Caco-2 (cell line): ENCODE measurements around the gene REPS1. TPM values are rescaled to one million over a fixed set of nuclear protein-coding genes. Genes with fewer than 3 reads are reported as not detected.

ENCODE experiments used
- BruUV-seq: library from RNA; stranded (reverse); fragments of 400-500 nt; replicated peaks from 2 replicates; lab custom pipeline; 2021; lab: Mats Ljungman, UMichigan
- CTCF ChIA-PET: fragments of 300-600 bp; sonication (Branson Sonifier 250); formaldehyde crosslinking; loops from one replicate; lab custom pipeline; 2022; ENCODE audit warnings: antibody characterized with exemption; lab: Charles Lee
- POLR2A ChIA-PET: fragments of 300-600 bp; sonication (Branson Sonifier 250); formaldehyde crosslinking; loops from one replicate; lab custom pipeline; 2022; ENCODE audit warnings: antibody characterized with exemption; lab: Charles Lee
- DNase-seq, 2 experiments: peaks; one replicate each; pipeline versions ENCODE4 v3.0.0 to v3.0.0-alpha.2; 2020 to 2022
- H3K27me3 ChIP-seq: replicated peaks from 2 replicates; pipeline ENCODE4 v1.6.0; 2011; ENCODE audit warnings: low read length; ENCODE audit not compliant: control insufficient read depth, insufficient read depth
- H3K36me3 ChIP-seq: 2 replicates; pipeline ENCODE4 v1.5.1; 2011; ENCODE audit warnings: low read length; ENCODE audit not compliant: control insufficient read depth, insufficient read depth
- H3K4me1 ChIP-seq: fragments of 250-450 bp; sonication (Bioruptor Pico); 2 replicates; pipeline ENCODE4 v1.5.1; 2020; ENCODE audit warnings: mild to moderate bottlenecking
- H3K4me3 ChIP-seq: 2 replicates; pipeline ENCODE4 v1.5.1; 2011; ENCODE audit warnings: low read depth, mild to moderate bottlenecking, control low read depth, low read length
- H3K9me3 ChIP-seq: fragments of 250-450 bp; sonication (Bioruptor Pico); 2 replicates; pipeline ENCODE4 v1.5.1; 2020; ENCODE audit warnings: mild to moderate bottlenecking, moderate library complexity
- H3K27ac Mint-ChIP-seq: one replicate; pipeline ENCODE4 v1.8.0; 2022; ENCODE audit warnings: mixed read lengths; ENCODE audit not compliant: unreplicated experiment
- H3K27me3 Mint-ChIP-seq: one replicate; pipeline ENCODE4 v1.8.0; 2022; ENCODE audit warnings: mixed read lengths; ENCODE audit not compliant: insufficient read depth, unreplicated experiment
- H3K36me3 Mint-ChIP-seq: one replicate; pipeline ENCODE4 v1.8.0; 2022; ENCODE audit warnings: mild to moderate bottlenecking, mixed read lengths; ENCODE audit not compliant: insufficient read depth, unreplicated experiment
- H3K4me1 Mint-ChIP-seq: one replicate; pipeline ENCODE4 v1.8.0; 2022; ENCODE audit warnings: low read depth, mixed read lengths; ENCODE audit not compliant: unreplicated experiment
- H3K4me3 Mint-ChIP-seq: one replicate; pipeline ENCODE4 v1.8.0; 2022; ENCODE audit warnings: mild to moderate bottlenecking, moderate library complexity, mixed read lengths; ENCODE audit not compliant: unreplicated experiment
- H3K9me3 Mint-ChIP-seq: one replicate; pipeline ENCODE4 v1.8.0; 2022; ENCODE audit warnings: mixed read lengths; ENCODE audit not compliant: unreplicated experiment
- CTCF ChIP-seq, 2 experiments: fragments of 200-600 bp in 1 of 2; IDR thresholded peaks; 1 replicate in 1 of 2; 2 replicates in 1 of 2; pipeline versions ENCODE4 v1.5.1 to v1.8.0; 2011 to 2022; ENCODE audit warnings: antibody characterized with exemption in 1 of 2, control low read depth in 1 of 2, inconsistent platforms in 1 of 2, low read depth in 1 of 2, low read length in 1 of 2, mild to moderate bottlenecking in 1 of 2, moderate library complexity in 1 of 2; ENCODE audit not compliant: insufficient read depth in 1 of 2, severe bottlenecking in 1 of 2, unreplicated experiment in 1 of 2
- intact Hi-C: fragments of 100-400 bp; cut with micrococcal nuclease; formaldehyde crosslinking; loops from one replicate; pipeline ENCODE4 v1.10.0; 2022; ENCODE audit not compliant: unreplicated experiment
- total RNA-seq: library from RNA; stranded (reverse); gene quantifications from 2 replicates; pipeline ENCODE4 v1.2.3, GENCODE V29; 2022

Gene REPS1
- total RNA-seq, 1 experiment from 2014 or later: 74.1 TPM

DNA sequence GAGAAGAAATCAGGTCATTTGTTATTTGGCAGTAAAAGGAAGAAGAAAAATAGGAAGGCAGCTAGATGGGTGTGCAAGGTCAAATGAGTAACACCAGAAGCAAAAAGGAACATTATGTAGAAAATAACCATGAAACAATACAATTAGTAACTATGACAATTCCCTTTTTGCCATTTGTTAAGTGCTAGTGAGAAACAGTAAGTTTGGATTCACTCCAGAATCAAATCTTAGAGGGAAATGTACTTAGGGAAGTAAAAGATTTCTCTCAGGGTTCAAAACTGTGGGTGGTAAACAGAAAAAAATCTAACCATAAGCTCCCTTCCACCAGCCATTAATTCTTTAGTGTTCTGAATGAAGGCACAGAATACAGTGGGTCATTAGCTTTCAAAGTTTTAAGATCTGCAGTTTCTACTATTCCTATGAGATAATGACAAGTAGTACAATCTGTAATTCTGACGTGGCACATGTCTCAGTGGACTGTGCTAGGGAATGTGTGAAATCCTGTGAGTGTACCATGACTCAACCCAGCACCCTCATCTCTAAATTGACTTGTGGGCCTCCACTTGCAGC is 17.1 kb downstream of the REPS1 start:
- no peaks in the 10 kb centered on the region for H3K27me3 ChIP-seq
- intact Hi-C loops: no loop called here
- Mint-ChIP-seq H3K9me3 (no peaks in the 10 kb centered on the region), H3K27me3 (no peaks in the 10 kb centered on the region), H3K4me1 (peaks cover 12% of the 10 kb centered on the region), H3K4me3 (no peak overlapping the region), H3K27ac (no peak overlapping the region), H3K36me3 (peaks cover 5% of the 10 kb centered on the region)
- H3K9me3 ChIP-seq: no peaks in the 10 kb centered on the region
- H3K4me1 ChIP-seq: peaks cover 3% of the 10 kb centered on the region; the same call in 1 of the 2 replicates
- ChIA-PET CTCF (no interaction called here), POLR2A (no interaction called here)
- H3K4me3 ChIP-seq: no peak overlapping the region
- no peaks in the 10 kb centered on the region for H3K36me3 ChIP-seq
- no peak for DNase-seq
- BruUV-seq: no TSS peak
- TF ChIP-seq CTCF (IDR thresholded peaks at IDR 0.05; ENCODE audit: insufficient read depth in 1 of 2, low read depth in 1 of 2, low read length in 1 of 2, severe bottlenecking in 1 of 2, unreplicated experiment in 1 of 2): no peak

DNA sequence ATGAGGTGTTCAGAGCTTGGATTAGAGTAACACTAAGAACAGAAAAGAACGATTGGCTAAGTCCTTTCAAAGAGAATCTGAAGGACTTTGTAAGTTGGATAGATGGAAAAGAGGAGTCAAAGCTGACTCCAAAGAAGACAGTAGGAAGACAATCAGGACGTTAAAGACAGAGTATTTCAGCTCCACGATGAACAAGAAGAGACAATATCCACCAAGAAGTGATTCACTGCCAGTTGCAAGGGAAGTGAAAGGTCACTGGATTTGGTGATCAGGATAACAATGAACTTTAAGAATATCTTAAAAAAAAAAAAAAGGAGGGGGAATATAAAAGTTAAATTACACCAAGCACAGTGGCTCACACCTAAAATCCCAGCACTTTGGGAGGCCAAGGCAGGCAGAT is 17.9 kb downstream of the REPS1 start:
- no peak for DNase-seq
- Mint-ChIP-seq H3K27me3 (no peaks in the 10 kb centered on the region), H3K4me1 (peaks cover 12% of the 10 kb centered on the region), H3K9me3 (no peaks in the 10 kb centered on the region), H3K27ac (no peak overlapping the region), H3K4me3 (no peak overlapping the region), H3K36me3 (peaks cover 5% of the 10 kb centered on the region)
- Histone ChIP-seq H3K4me1 (peaks cover 3% of the 10 kb centered on the region; the same call in 1 of the 2 replicates), H3K9me3 (no peaks in the 10 kb centered on the region), H3K36me3 (no peaks in the 10 kb centered on the region), H3K27me3 (no peaks in the 10 kb centered on the region), H3K4me3 (no peak overlapping the region)
- no peak for TF ChIP-seq CTCF (IDR thresholded peaks at IDR 0.05; ENCODE audit: insufficient read depth in 1 of 2, low read depth in 1 of 2, low read length in 1 of 2, severe bottlenecking in 1 of 2, unreplicated experiment in 1 of 2)
- intact Hi-C loops: no loop called here
- CTCF ChIA-PET: interaction anchor here (0.5 kb wide), 1 partner anchor 90 kb away, joined by 3 read pairs; no protein-coding TSS in a partner anchor
- POLR2A ChIA-PET: no interaction called here
- no TSS peak for BruUV-seq

DNA sequence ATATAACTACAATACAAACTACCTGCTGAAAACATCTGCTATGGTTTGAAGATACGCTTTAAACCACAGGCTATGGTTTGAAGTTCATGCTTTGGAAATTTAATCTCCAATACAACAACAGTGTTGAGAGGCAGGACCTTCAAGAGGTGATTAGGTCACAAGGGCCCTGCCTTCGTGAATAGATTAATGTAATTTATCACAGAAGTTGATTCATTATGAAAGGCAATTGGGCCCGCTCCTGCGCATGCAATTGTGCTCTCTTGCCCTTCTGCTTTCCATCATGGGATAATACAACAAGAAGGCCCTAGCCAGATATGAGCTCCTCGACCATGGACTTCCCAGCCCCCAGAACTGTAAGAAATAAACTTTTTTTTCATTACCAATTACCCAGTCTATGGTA is 21.2 kb downstream of the REPS1 start:
- intact Hi-C loops: no loop called here
- no peak overlapping the region for H3K4me3 Mint-ChIP-seq
- Histone ChIP-seq H3K4me3 (no peak overlapping the region), H3K36me3 (no peaks in the 10 kb centered on the region), H3K27me3 (no peaks in the 10 kb centered on the region), H3K9me3 (no peaks in the 10 kb centered on the region), H3K4me1 (peaks cover 4% of the 10 kb centered on the region; the same call in 1 of the 2 replicates)
- TF ChIP-seq CTCF (IDR thresholded peaks at IDR 0.05; ENCODE audit: insufficient read depth in 1 of 2, low read depth in 1 of 2, low read length in 1 of 2, severe bottlenecking in 1 of 2, unreplicated experiment in 1 of 2): no peak
- H3K27me3 Mint-ChIP-seq: no peaks in the 10 kb centered on the region
- no peak for DNase-seq
- H3K27ac Mint-ChIP-seq: no peak overlapping the region
- H3K9me3 Mint-ChIP-seq: no peaks in the 10 kb centered on the region
- ChIA-PET POLR2A (no interaction called here), CTCF (no interaction called here)
- peaks cover 2% of the 10 kb centered on the region for H3K4me1 Mint-ChIP-seq
- H3K36me3 Mint-ChIP-seq: peaks cover 5% of the 10 kb centered on the region
- BruUV-seq: no TSS peak
